Measurements from ENCODE around the gene NTRK2. TPM values are rescaled to one million over a fixed set of nuclear protein-coding genes. Genes with fewer than 3 reads are reported as not detected.

Gene NTRK2
- total RNA-seq, 3 donors from 2014 or later = 1.7 to 3.5 (median 2.5) TPM

DNA sequence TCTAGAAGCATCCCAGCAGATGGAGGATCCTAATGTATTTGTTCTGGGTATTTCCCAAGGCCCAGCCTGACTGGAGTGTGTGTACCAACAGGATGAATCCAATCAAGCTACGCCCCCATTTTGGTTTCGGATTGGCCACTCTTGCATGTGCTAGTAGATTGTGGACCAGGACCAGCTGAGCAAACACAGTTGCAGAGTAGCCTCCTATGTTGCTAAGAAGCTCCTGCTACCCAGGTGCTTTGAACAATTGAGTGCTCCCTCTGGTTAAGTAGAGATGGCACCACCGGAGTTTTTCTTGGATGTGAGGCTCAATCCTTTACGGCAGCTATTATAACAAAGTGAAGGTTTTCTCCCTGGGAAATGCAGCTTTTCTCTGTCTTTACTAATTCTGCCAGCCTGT, 204.5 kb downstream of the NTRK2 start:
- ATAC-seq = no peak
- intact Hi-C loops (cut with DNase I, micrococcal nuclease) = no loop called here
- no peaks in the 10 kb centered on the region for H3K36me3 ChIP-seq (ENCODE audit: low read depth)
- no peaks in the 10 kb centered on the region for H3K4me1 ChIP-seq (ENCODE audit: low read depth)
- no peak overlapping the region for H3K4me3 ChIP-seq
- no peak for DNase-seq
- TF ChIP-seq, protein P1, sequence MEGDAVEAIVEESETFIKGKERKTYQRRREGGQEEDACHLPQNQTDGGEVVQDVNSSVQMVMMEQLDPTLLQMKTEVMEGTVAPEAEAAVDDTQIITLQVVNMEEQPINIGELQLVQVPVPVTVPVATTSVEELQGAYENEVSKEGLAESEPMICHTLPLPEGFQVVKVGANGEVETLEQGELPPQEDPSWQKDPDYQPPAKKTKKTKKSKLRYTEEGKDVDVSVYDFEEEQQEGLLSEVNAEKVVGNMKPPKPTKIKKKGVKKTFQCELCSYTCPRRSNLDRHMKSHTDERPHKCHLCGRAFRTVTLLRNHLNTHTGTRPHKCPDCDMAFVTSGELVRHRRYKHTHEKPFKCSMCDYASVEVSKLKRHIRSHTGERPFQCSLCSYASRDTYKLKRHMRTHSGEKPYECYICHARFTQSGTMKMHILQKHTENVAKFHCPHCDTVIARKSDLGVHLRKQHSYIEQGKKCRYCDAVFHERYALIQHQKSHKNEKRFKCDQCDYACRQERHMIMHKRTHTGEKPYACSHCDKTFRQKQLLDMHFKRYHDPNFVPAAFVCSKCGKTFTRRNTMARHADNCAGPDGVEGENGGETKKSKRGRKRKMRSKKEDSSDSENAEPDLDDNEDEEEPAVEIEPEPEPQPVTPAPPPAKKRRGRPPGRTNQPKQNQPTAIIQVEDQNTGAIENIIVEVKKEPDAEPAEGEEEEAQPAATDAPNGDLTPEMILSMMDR (IDR thresholded peaks at IDR 0.05) = no peak
- no peaks in the 10 kb centered on the region for H3K9me3 ChIP-seq

DNA sequence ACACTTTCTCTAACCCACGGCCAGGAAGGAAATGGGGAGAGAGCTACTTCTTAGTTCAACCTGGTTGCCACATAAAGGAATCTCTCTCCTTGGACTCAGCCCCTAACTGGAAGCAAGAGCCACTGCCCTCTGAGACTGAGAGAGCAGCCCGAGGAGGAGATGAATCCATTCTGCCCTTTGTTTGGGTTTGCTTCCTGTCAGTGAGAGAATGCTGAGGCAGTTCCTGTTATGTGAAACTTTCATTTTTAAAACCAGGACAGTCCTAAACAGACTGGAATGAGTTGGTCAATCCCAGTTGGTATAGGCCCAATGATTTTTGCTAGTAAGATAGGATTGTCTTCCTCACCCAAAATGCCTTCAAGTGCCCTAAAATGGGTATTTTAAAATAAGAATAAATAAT, 205.1 kb downstream of the NTRK2 start:
- intact Hi-C loops (cut with DNase I, micrococcal nuclease) = no loop called here
- H3K4me1 ChIP-seq (ENCODE audit: low read depth) = no peaks in the 10 kb centered on the region
- no peak for ATAC-seq
- TF ChIP-seq, protein P1 (IDR thresholded peaks at IDR 0.05) = no peak
- H3K36me3 ChIP-seq (ENCODE audit: low read depth) = no peaks in the 10 kb centered on the region
- no peaks in the 10 kb centered on the region for H3K9me3 ChIP-seq
- no peak overlapping the region for H3K4me3 ChIP-seq
- no peak for DNase-seq

DNA sequence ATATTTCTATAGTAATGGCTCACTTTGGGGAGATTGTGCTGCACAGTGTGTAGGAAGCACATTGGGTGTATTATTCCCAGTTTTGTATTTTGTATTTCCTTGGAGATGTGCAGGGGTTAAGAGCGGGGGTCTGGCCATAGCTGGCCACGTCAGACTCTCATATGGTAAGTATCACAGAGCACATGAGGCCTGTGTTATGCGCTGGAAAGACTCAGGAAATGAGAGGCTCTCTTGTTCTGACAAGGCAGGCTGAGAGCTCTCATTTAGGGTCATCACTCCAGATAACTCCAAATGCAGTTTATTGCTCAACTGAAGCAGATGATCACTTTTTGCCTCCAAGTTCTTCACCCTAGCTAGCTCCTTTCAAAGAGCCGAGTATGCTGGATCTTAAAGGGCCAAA, 205.7 kb downstream of the NTRK2 start:
- Histone ChIP-seq H3K4me1 (ENCODE audit: low read depth) (no peaks in the 10 kb centered on the region), H3K36me3 (ENCODE audit: low read depth) (no peaks in the 10 kb centered on the region), H3K9me3 (no peaks in the 10 kb centered on the region), H3K4me3 (no peak overlapping the region)
- TF ChIP-seq, protein P1 (IDR thresholded peaks at IDR 0.05) = no peak
- intact Hi-C loops (cut with DNase I, micrococcal nuclease) = no loop called here
- no peak for DNase-seq
- no peak for ATAC-seq

DNA sequence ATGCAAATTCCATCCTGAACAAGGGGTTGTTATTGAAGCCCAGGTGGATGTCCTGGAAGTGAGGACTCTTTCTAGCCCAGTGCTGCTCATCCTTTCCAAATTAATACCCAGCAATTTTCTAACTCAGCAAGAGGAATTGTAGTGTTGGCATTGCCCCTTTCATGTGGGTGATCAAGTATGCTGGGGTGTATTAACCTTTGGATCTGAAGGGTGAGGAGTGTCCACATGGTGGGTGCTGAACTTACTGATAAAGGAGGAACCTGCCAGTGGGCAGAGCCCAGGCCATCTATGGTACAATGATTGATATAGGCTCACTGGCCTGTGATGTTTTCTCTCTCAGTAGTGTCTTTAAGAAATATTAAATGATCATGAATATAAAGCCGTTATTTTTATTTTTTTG, 210.1 kb downstream of the NTRK2 start:
- Histone ChIP-seq H3K9me3 (no peaks in the 10 kb centered on the region), H3K36me3 (ENCODE audit: low read depth) (no peaks in the 10 kb centered on the region), H3K4me1 (ENCODE audit: low read depth) (peaks cover 4% of the 10 kb centered on the region), H3K4me3 (no peak overlapping the region)
- intact Hi-C loops (cut with DNase I, micrococcal nuclease) = no loop called here
- TF ChIP-seq, protein P1 (IDR thresholded peaks at IDR 0.05) = no peak
- no peak for ATAC-seq
- no peak for DNase-seq

DNA sequence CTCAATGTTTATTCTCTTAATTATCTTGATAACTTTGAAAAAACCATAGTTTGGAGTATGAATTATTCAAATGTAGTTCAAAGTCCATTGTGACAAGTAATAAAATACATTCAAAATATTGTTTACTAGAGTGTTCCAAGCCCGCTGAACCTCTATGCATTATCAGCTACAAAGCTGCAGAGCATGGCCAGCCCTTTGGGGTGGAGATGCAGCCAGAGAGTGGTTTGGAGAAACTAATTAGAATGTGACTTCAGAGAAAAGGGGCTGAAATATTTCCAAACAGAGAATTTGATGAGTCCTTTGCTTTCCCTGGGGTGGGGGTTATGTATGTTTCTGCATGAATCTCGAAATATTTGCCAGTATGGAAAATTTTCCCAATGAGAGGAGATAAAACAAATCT, 211.3 kb downstream of the NTRK2 start:
- no peaks in the 10 kb centered on the region for H3K36me3 ChIP-seq (ENCODE audit: low read depth)
- no peak for ATAC-seq
- intact Hi-C loops (cut with DNase I, micrococcal nuclease) = no loop called here
- no peaks in the 10 kb centered on the region for H3K9me3 ChIP-seq
- TF ChIP-seq, protein P1 (IDR thresholded peaks at IDR 0.05) = no peak
- H3K4me3 ChIP-seq = no peak overlapping the region
- DNase-seq = no peak
- peaks cover 4% of the 10 kb centered on the region for H3K4me1 ChIP-seq (ENCODE audit: low read depth)

DNA sequence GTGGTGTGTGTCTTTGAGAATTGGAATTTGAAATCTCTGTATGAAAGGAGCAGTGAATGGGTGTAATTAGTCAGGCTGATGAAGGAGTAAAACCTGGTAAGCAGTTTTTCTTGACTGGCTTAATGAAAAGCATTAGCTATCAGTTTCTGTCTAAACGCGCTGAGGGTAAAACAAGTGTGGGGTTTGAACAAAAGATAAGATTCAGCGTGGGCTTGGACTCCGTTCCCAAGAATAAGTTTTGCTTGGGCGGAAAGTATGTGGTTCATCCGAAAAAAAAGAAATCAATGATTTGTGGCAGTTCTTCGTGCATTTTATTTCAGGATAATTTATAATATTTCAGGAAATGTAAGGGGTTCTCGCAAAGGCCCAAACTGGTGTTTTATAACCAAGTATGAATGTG, 217.3 kb downstream of the NTRK2 start:
- no peak for ATAC-seq
- H3K9me3 ChIP-seq = no peaks in the 10 kb centered on the region
- TF ChIP-seq, protein P1 (IDR thresholded peaks at IDR 0.05) = no peak
- DNase-seq = no peak
- H3K36me3 ChIP-seq (ENCODE audit: low read depth) = no peaks in the 10 kb centered on the region
- H3K4me1 ChIP-seq (ENCODE audit: low read depth) = peaks cover 3% of the 10 kb centered on the region
- intact Hi-C loops (cut with DNase I, micrococcal nuclease) = no loop called here
- no peak overlapping the region for H3K4me3 ChIP-seq

All from mucosa of descending colon (tissue), 3 donors.